Mesenchymal stem cell (in vitro differentiated cells and primary cell): ENCODE measurements around the gene ESR1.
A peak's percentile ranks its signal among the peaks of the same experiment; 100 is the strongest.

Source experiments
- DNase-seq: peaks from one replicate; pipeline ENCODE4 v3.0.0-alpha.2; 2013
- H2AFZ ChIP-seq: one replicate; pipeline ENCODE4 v1.6.1; 2013; ENCODE audit warnings: low read depth, mild to moderate bottlenecking, control low read depth, inconsistent platforms, low read length, moderate library complexity
- H2AK5ac ChIP-seq: 2 replicates; pipeline ENCODE4 v1.6.1; 2013; ENCODE audit warnings: low read length, moderate library complexity, mild to moderate bottlenecking, inconsistent platforms; ENCODE audit not compliant: severe bottlenecking
- H2BK120ac ChIP-seq: one replicate; pipeline ENCODE4 v1.6.1; 2013; ENCODE audit warnings: low read depth, mild to moderate bottlenecking, inconsistent platforms, low read length, moderate library complexity
- H2BK12ac ChIP-seq, 2 experiments: one replicate each; pipeline ENCODE4 v1.6.1; 2013; ENCODE audit warnings: inconsistent platforms in 2 of 2, low read length in 2 of 2, mild to moderate bottlenecking in 2 of 2, moderate library complexity in 2 of 2, control low read depth in 1 of 2
- H2BK15ac ChIP-seq: one replicate; pipeline ENCODE4 v1.6.1; 2013; ENCODE audit warnings: mild to moderate bottlenecking, low read depth, inconsistent platforms; ENCODE audit not compliant: poor library complexity, severe bottlenecking
- H2BK5ac ChIP-seq: 2 replicates; pipeline ENCODE4 v1.6.1; 2013; ENCODE audit warnings: low read depth, mild to moderate bottlenecking, low read length, control low read depth, inconsistent platforms; ENCODE audit not compliant: poor library complexity, severe bottlenecking
- H3K14ac ChIP-seq, 2 experiments: one replicate each; pipeline ENCODE4 v1.6.1; 2013; ENCODE audit warnings: inconsistent platforms in 2 of 2, low read length in 2 of 2, control low read depth in 1 of 2, mild to moderate bottlenecking in 1 of 2, moderate library complexity in 1 of 2
- H3K18ac ChIP-seq, 2 experiments: one replicate each; pipeline ENCODE4 v1.6.1; 2013; ENCODE audit warnings: inconsistent platforms in 2 of 2, low read length in 2 of 2, control low read depth in 1 of 2, low read depth in 1 of 2, mild to moderate bottlenecking in 1 of 2
- H3K23ac ChIP-seq, 2 experiments: one replicate each; pipeline ENCODE4 v1.6.1; 2013; ENCODE audit warnings: inconsistent platforms in 2 of 2, low read length in 2 of 2, mild to moderate bottlenecking in 2 of 2, moderate library complexity in 2 of 2, control low read depth in 1 of 2
- H3K27ac ChIP-seq: 2 replicates; pipeline ENCODE4 v1.5.1; 2013; ENCODE audit warnings: mild to moderate bottlenecking, moderate library complexity, low read length, control low read depth, inconsistent platforms; ENCODE audit not compliant: poor library complexity, severe bottlenecking
- H3K27me3 ChIP-seq, 2 experiments: 2 replicates each; pipeline versions ENCODE4 v1.6.1 to v1.7.0; 2013; ENCODE audit warnings: low read length in 2 of 2, mild to moderate bottlenecking in 2 of 2, moderate library complexity in 2 of 2, control low read depth in 1 of 2, inconsistent platforms in 1 of 2; ENCODE audit not compliant: control insufficient read depth in 1 of 2, insufficient read depth in 1 of 2
- H3K36me3 ChIP-seq, 2 experiments: 2 replicates each; pipeline versions ENCODE4 v1.6.1 to v1.7.0; 2013; ENCODE audit warnings: low read length in 2 of 2, control low read depth in 1 of 2, inconsistent platforms in 1 of 2, low read depth in 1 of 2, mild to moderate bottlenecking in 1 of 2; ENCODE audit not compliant: insufficient read depth in 2 of 2, control insufficient read depth in 1 of 2
- H3K4ac ChIP-seq, 2 experiments: one replicate each; pipeline ENCODE4 v1.6.1; 2013; ENCODE audit warnings: inconsistent platforms in 2 of 2, low read length in 2 of 2, mild to moderate bottlenecking in 2 of 2, moderate library complexity in 2 of 2, control low read depth in 1 of 2, low read depth in 1 of 2
- H3K4me1 ChIP-seq: 2 replicates; pipeline ENCODE4 v1.6.1; 2013; ENCODE audit warnings: low read depth, low read length, control low read depth; ENCODE audit not compliant: control insufficient read depth, insufficient read depth
- H3K4me2 ChIP-seq: 2 replicates; pipeline ENCODE4 v1.6.1; 2013; ENCODE audit warnings: low read length, mild to moderate bottlenecking, inconsistent platforms; ENCODE audit not compliant: poor library complexity, severe bottlenecking
- H3K4me3 ChIP-seq, 2 experiments: 2 replicates each; pipeline versions ENCODE4 v1.5.1 to v1.7.0; 2013; ENCODE audit warnings: low read length in 2 of 2, mild to moderate bottlenecking in 2 of 2, control low read depth in 1 of 2, low read depth in 1 of 2; ENCODE audit not compliant: insufficient read depth in 1 of 2
- H3K79me1 ChIP-seq: replicated peaks from 2 replicates; pipeline ENCODE4 v1.6.1; 2013; ENCODE audit warnings: mild to moderate bottlenecking, control low read depth, low read length, inconsistent platforms; ENCODE audit not compliant: poor library complexity, severe bottlenecking
- H3K9ac ChIP-seq: 2 replicates; pipeline ENCODE4 v1.7.0; 2013; ENCODE audit warnings: mild to moderate bottlenecking, low read length, moderate library complexity
- H3K9me3 ChIP-seq: 2 replicates; pipeline ENCODE4 v1.7.0; 2013; ENCODE audit warnings: mild to moderate bottlenecking, low read length; ENCODE audit not compliant: control insufficient read depth
- H4K8ac ChIP-seq: one replicate; pipeline ENCODE4 v1.6.1; 2013; ENCODE audit warnings: inconsistent platforms, mild to moderate bottlenecking, low read length, moderate library complexity
- H4K91ac ChIP-seq: one replicate; pipeline ENCODE4 v1.6.1; 2013; ENCODE audit warnings: mild to moderate bottlenecking, low read length, inconsistent platforms
- WGBS: methylation state at CpG from one replicate; pipeline ENCODE4 v1.1.7; 2013; ENCODE audit warnings: mixed read lengths; 5-methylcytosine and 5-hydroxymethylcytosine counted together

The ESR1 gene

DNA sequence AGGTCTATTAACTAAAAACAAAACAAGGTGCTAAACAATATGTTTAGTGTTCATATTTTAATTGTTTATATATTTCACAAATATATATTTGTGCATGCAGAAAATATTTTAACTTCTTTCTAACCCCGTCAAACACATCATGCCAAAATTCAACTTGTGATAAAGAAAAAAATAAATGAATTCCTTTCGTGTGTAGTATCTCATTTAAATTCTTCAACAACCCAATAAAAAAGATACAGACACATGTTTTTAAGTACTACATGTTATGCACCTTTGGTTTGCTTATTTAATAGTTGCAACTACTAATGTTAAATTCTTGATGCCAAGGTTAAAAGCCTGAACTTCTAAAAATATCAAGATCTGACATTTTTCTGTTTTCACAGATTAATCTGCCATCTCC is 252.4 kb downstream of the ESR1 start:
- Histone ChIP-seq H3K9ac (no peak overlapping the region), H3K23ac (no peak overlapping the region), H4K91ac (no peak overlapping the region), H3K4me1 (no peaks in the 10 kb centered on the region), H3K27ac (no peak overlapping the region), H3K18ac (no peak overlapping the region), H2BK5ac (no peak overlapping the region), H3K4ac (no peak overlapping the region), H3K4me2 (no peak overlapping the region), H3K27me3 (no peaks in the 10 kb centered on the region), H3K79me1 (no peaks in the 10 kb centered on the region), H2BK120ac (no peak overlapping the region), H2AK5ac (no peak overlapping the region), H3K4me3 (no peak overlapping the region), H3K36me3 (no peaks in the 10 kb centered on the region), H3K9me3 (peaks cover 4% of the 10 kb centered on the region), H3K14ac (no peak overlapping the region), H2AFZ (no peak overlapping the region), H4K8ac (no peak overlapping the region), H2BK12ac (no peak overlapping the region), H2BK15ac (no peak overlapping the region)
- DNase-seq = no peak
- WGBS = no CpG with 5 or more reads among the region's 2 CpGs

DNA sequence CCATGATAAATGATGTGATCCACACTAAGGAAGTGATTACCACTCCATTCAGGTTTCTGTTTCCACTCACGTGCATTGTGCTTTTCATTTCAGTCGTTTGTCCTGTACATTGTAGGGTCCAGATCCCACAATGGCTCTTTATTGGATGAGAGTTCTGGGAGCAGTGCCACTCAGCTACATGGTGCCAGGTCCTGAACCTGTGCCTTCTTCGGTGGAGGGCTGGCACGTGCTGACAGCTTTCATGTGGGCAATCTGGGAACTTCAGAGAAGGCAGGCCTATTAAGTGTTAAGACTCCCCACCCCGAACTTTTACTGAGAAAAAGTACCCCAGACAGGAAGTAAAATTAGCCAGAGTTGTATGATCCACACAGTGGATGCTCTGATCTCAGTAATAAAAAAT is 255.0 kb downstream of the ESR1 start:
- Histone ChIP-seq H3K14ac (no peak overlapping the region), H2AFZ (no peak overlapping the region), H2AK5ac (no peak overlapping the region), H3K36me3 (no peaks in the 10 kb centered on the region), H3K18ac (no peak overlapping the region), H3K9ac (no peak overlapping the region), H3K27me3 (no peaks in the 10 kb centered on the region), H4K8ac (no peak overlapping the region), H2BK15ac (no peak overlapping the region), H2BK120ac (no peak overlapping the region), H3K27ac (no peak overlapping the region), H3K9me3 (no peaks in the 10 kb centered on the region), H4K91ac (no peak overlapping the region), H3K23ac (no peak overlapping the region), H2BK12ac (no peak overlapping the region), H3K79me1 (no peaks in the 10 kb centered on the region), H2BK5ac (no peak overlapping the region), H3K4ac (no peak overlapping the region), H3K4me3 (no peak overlapping the region), H3K4me1 (no peaks in the 10 kb centered on the region), H3K4me2 (no peak overlapping the region)
- no peak for DNase-seq
- 65% methylated on average over 4 of the region's 5 CpGs for WGBS

DNA sequence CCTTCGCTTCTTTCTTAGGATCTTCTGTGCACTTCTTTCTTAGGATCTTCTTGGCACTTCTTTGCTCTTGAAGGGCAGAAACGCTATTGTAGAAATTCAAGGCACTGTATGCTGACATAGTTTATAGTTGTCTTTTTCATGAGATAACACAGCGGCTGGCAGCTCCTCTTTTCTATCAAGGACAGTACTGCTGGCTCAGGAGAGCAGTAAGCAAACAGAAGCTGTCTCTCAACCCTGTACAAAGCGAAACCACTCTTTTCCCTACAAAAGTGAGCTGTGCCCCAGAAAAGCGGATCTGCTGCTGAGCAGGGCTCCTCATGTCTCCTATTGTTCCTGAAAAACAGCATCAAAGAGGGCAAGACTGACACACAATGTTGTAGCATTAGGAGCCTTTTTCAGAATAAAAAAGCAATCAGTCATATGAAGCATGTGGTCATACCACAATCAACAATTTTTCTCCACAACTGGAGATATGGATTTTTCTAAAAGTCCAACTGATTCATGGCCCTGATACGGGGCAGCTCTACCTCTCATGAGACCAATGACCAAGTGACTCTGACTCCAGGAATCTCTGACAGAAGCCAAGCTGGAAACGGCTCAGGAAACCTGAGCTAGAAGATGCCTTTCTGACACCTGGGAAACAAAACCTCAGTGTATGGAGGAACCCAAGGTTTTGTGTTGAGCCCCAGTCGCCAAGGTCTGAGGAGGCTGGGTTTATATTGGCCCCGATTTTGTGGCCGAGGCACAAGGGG is 255.9 kb downstream of the ESR1 start:
- DNase-seq = no peak
- no peak overlapping the region for H3K23ac ChIP-seq
- no peak overlapping the region for H3K14ac ChIP-seq
- H2AK5ac ChIP-seq = no peak overlapping the region
- no peak overlapping the region for H2BK12ac ChIP-seq
- H3K27ac ChIP-seq = no peak overlapping the region
- H4K91ac ChIP-seq = no peak overlapping the region
- H3K4ac ChIP-seq = no peak overlapping the region
- H3K4me1 ChIP-seq = no peaks in the 10 kb centered on the region
- no peak overlapping the region for H3K18ac ChIP-seq
- H2AFZ ChIP-seq = no peak overlapping the region
- no peak overlapping the region for H2BK5ac ChIP-seq
- H3K9ac ChIP-seq = peak overlapping the region; percentile 15
- no peaks in the 10 kb centered on the region for H3K79me1 ChIP-seq
- no peaks in the 10 kb centered on the region for H3K27me3 ChIP-seq
- no peak overlapping the region for H2BK15ac ChIP-seq
- H3K4me3 ChIP-seq = no peak overlapping the region
- no peak overlapping the region for H3K4me2 ChIP-seq
- WGBS = 86% methylated on average over 10 of the region's 10 CpGs
- H4K8ac ChIP-seq = no peak overlapping the region
- H3K36me3 ChIP-seq = no peaks in the 10 kb centered on the region
- H2BK120ac ChIP-seq = no peak overlapping the region
- no peaks in the 10 kb centered on the region for H3K9me3 ChIP-seq

DNA sequence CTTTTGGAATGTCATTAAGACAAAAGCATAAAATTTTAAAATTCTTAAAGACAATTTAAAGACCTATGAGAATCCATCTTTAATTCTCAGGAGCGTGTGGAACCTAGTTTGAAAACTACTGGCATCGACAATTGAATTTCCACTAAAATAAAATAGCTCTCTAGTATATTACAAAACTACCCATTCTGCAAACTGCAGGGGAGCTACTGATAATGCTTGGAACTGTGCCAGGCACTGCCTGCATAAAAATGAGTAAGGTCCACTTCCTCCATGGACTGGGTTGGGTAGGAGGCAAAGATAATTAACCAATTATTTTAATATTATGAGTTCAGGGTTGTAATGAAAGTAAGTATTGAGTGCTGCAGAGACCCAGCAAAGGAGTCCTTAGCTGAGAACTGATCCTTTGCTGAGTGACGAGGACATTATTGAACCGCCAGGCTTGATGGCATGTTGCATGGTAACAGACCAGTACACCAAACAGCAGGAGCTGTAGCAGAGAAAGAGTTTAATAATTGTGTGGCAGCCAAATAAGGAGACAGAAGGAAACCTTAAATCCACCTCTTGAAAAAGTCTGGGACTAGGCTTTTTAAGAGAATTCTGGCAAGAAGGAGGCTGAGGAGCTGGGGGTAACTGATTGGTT is 261.3 kb downstream of the ESR1 start:
- Histone ChIP-seq H3K27ac (no peak overlapping the region), H3K4me3 (no peak overlapping the region), H3K4me2 (no peak overlapping the region), H3K23ac (no peak overlapping the region), H3K4ac (no peak overlapping the region), H3K4me1 (no peaks in the 10 kb centered on the region), H2BK12ac (no peak overlapping the region), H2BK15ac (no peak overlapping the region), H2BK120ac (no peak overlapping the region), H3K79me1 (no peaks in the 10 kb centered on the region), H4K8ac (no peak overlapping the region), H3K9me3 (no peaks in the 10 kb centered on the region), H3K9ac (no peak overlapping the region), H4K91ac (no peak overlapping the region), H2AFZ (no peak overlapping the region), H2BK5ac (no peak overlapping the region), H2AK5ac (no peak overlapping the region), H3K27me3 (no peaks in the 10 kb centered on the region), H3K36me3 (no peaks in the 10 kb centered on the region), H3K18ac (no peak overlapping the region), H3K14ac (no peak overlapping the region)
- WGBS = 92% methylated on average over 4 of the region's 4 CpGs
- DNase-seq = no peak
